ENCODE data around the gene VDAC2.

DNA sequence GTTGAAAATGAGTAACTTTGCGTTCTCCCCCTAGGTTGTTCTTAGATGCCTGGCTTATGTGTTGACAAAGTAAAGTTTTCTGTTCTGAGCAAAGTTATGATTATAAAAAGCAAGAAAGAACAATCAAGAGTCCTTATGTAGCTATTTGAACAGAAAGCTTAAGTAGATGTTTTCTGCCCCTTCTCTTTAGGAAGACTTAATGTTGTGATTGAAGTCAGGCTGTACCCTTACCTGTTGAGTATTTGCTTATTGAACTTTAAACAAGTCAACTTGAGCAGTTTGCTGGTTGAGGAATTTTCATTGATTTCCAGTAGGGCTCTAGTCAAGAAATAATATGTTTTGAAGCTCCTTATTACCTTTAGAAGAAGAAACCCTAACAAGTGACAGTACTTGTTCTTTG, 33.9 kb upstream of the VDAC2 start:
- TF ChIP-seq ZNF274 (IDR thresholded peaks at IDR 0.05; ENCODE audit: low read depth, low read length) (no peak), YY1 (IDR thresholded peaks at IDR 0.05; ENCODE audit: insufficient read depth, insufficient read length) (no peak)
